Lower lobe of right lung (tissue), 2 donors: ENCODE results near the gene FCAR. TPM values are rescaled to one million over a fixed set of nuclear protein-coding genes. Genes with fewer than 3 reads are reported as not detected.
"Not testable (repeated sequence)": the region's sequence is repeated elsewhere in the genome, so short reads cannot be mapped to it uniquely, and the experiment has no call there.

Source experiments
- ATAC-seq, 2 donors: fragments of 200-7000 bp; cut with Tn5 transposase; one replicate each; pipeline ENCODE4 v1.9.1; 2020 to 2022; ENCODE audit warnings: mild to moderate bottlenecking in 2 of 2, moderate library complexity in 2 of 2
- DNase-seq: peaks from one replicate; pipeline ENCODE4 v3.0.0-alpha.2; 2020
- H3K27ac ChIP-seq: fragments of 200-600 bp; one replicate; pipeline ENCODE4 v1.8.0; 2022
- H3K27me3 ChIP-seq: fragments of 200-600 bp; one replicate; pipeline ENCODE4 v1.8.0; 2022; ENCODE audit warnings: low read depth
- H3K36me3 ChIP-seq: fragments of 200-600 bp; one replicate; pipeline ENCODE4 v1.8.0; 2022; ENCODE audit warnings: mild to moderate bottlenecking
- H3K4me1 ChIP-seq: fragments of 200-600 bp; one replicate; pipeline ENCODE4 v1.8.0; 2022
- H3K4me3 ChIP-seq: fragments of 200-600 bp; one replicate; pipeline ENCODE4 v1.8.0; 2022; ENCODE audit warnings: mild to moderate bottlenecking
- H3K9me3 ChIP-seq: fragments of 200-600 bp; one replicate; pipeline ENCODE4 v1.8.0; 2022
- CTCF ChIP-seq: fragments of 200-600 bp; IDR thresholded peaks from one replicate; pipeline ENCODE4 v1.8.0; 2022; ENCODE audit warnings: antibody characterized with exemption, mild to moderate bottlenecking
- intact Hi-C: fragments of 100-400 bp; cut with DNase I; formaldehyde crosslinking; loops from one replicate; pipeline ENCODE4 v1.11.0; 2022
- total RNA-seq: library from RNA; stranded (reverse); fragmentation: NEBNext Ultra II Directional; extraction: Animal tissue kit (Norgen Biotek cat#: 25700); gene quantifications from one replicate; pipeline ENCODE4 v1.2.1, GENCODE V29; 2021
- donor health status: DM: no; HTN: yes; CAD: no; lungs with severe emphysema.

The FCAR gene
- total RNA-seq, 1 donor from 2014 or later = 6.7 TPM

GRCh38 chr19:54850930-54851329 lies 23.1 kb upstream of the FCAR start:
- ATAC-seq = no peak
- no peak for DNase-seq
- peaks cover 5% of the 10 kb centered on the region for H3K27me3 ChIP-seq
- intact Hi-C loops = no loop called here
- H3K4me3 ChIP-seq = no peak overlapping the region
- no peaks in the 10 kb centered on the region for H3K36me3 ChIP-seq
- no peak for TF ChIP-seq CTCF
- no peaks in the 10 kb centered on the region for H3K4me1 ChIP-seq
- no peaks in the 10 kb centered on the region for H3K9me3 ChIP-seq
- H3K27ac ChIP-seq = no peak overlapping the region

GRCh38 chr19:54851353-54851752 lies 22.7 kb upstream of the FCAR start:
- Histone ChIP-seq H3K4me3 (no peak overlapping the region), H3K4me1 (no peaks in the 10 kb centered on the region), H3K36me3 (no peaks in the 10 kb centered on the region), H3K27me3 (peaks cover 5% of the 10 kb centered on the region), H3K9me3 (no peaks in the 10 kb centered on the region), H3K27ac (no peak overlapping the region)
- no peak for TF ChIP-seq CTCF
- intact Hi-C loops = no loop called here
- DNase-seq (no peak), ATAC-seq (no peak)

- H3K36me3 ChIP-seq, H3K9me3 ChIP-seq, H3K4me3 ChIP-seq, H3K4me1 ChIP-seq, H3K27me3 ChIP-seq, ATAC-seq, H3K27ac ChIP-seq, DNase-seq, intact Hi-C loops: not testable (repeated sequence)
Measured at GRCh38 chr19:54855241-54855640, 18.8 kb upstream of the FCAR start.

- intact Hi-C loops, ATAC-seq, H3K27me3 ChIP-seq, H3K9me3 ChIP-seq, H3K4me3 ChIP-seq, H3K27ac ChIP-seq, H3K4me1 ChIP-seq, DNase-seq, H3K36me3 ChIP-seq: not testable (repeated sequence)
Measured at GRCh38 chr19:54858476-54858875, 15.6 kb upstream of the FCAR start.

GRCh38 chr19:54859421-54859820 lies 14.6 kb upstream of the FCAR start:
- H3K4me3 ChIP-seq, ATAC-seq, H3K27me3 ChIP-seq, H3K4me1 ChIP-seq, intact Hi-C loops, H3K27ac ChIP-seq, H3K36me3 ChIP-seq, H3K9me3 ChIP-seq, DNase-seq: not testable (repeated sequence)

- H3K9me3 ChIP-seq, intact Hi-C loops, H3K4me3 ChIP-seq, DNase-seq, H3K27me3 ChIP-seq, ATAC-seq, H3K4me1 ChIP-seq, H3K27ac ChIP-seq, H3K36me3 ChIP-seq: not testable (repeated sequence)
Measured at GRCh38 chr19:54863459-54863858, 10.6 kb upstream of the FCAR start.

- no peaks in the 10 kb centered on the region for H3K4me1 ChIP-seq
- TF ChIP-seq CTCF = no peak
- no peaks in the 10 kb centered on the region for H3K36me3 ChIP-seq
- H3K4me3 ChIP-seq = no peak overlapping the region
- ATAC-seq (no peak), DNase-seq (no peak)
- H3K9me3 ChIP-seq = no peaks in the 10 kb centered on the region
- H3K27ac ChIP-seq = no peak overlapping the region
- H3K27me3 ChIP-seq = peaks cover 8% of the 10 kb centered on the region
- intact Hi-C loops = no loop called here
Measured at GRCh38 chr19:54871696-54872095, 2.3 kb upstream of the FCAR start.

- no peak for TF ChIP-seq CTCF
- DNase-seq (no peak), ATAC-seq (peak; percentile 44 to 73)
- H3K4me3 ChIP-seq = no peak overlapping the region
- intact Hi-C loops = no loop called here
- no peaks in the 10 kb centered on the region for H3K4me1 ChIP-seq
- no peak overlapping the region for H3K27ac ChIP-seq
- no peaks in the 10 kb centered on the region for H3K9me3 ChIP-seq
- peaks cover 7% of the 10 kb centered on the region for H3K27me3 ChIP-seq
- no peaks in the 10 kb centered on the region for H3K36me3 ChIP-seq
Measured at GRCh38 chr19:54875506-54875905, 1.5 kb downstream of the FCAR start.
